ENCODE data around the gene TMEM150C.

- TF ChIP-seq CTCF (IDR thresholded peaks at IDR 0.05; ENCODE audit: poor library complexity, severe bottlenecking) (no peak), REST (IDR thresholded peaks at IDR 0.05; ENCODE audit: borderline replicate concordance) (no peak), MXI1 (conservative IDR thresholded peaks at IDR 0.05; ENCODE audit: poor library complexity, severe bottlenecking) (no peak), EZH2 (IDR thresholded peaks at IDR 0.05; ENCODE audit: borderline replicate concordance, insufficient read depth, low read length, poor library complexity, severe bottlenecking) (no peak), EP300 (conservative IDR thresholded peaks at IDR 0.05; ENCODE audit: poor library complexity, severe bottlenecking) (no peak), RAD21 (conservative IDR thresholded peaks at IDR 0.05) (no peak), POLR2AphosphoS5 (IDR thresholded peaks at IDR 0.05) (no peak), TAF1 (IDR thresholded peaks at IDR 0.05; ENCODE audit: low read depth) (no peak)
Observed at GRCh38 chr4:82567444-82567843, 5.7 kb upstream of the TMEM150C start.

All from neural cell (in vitro differentiated cells).